Hepatocyte (in vitro differentiated cells): Measurements from ENCODE around the gene FRMPD4. TPM values are rescaled to one million over a fixed set of nuclear protein-coding genes. Genes with fewer than 3 reads are reported as not detected.

Experiments used
- DNase-seq: peaks from one replicate; pipeline ENCODE4 v3.0.0-alpha.2; 2016; ENCODE audit warnings: low spot score
- H2AFZ ChIP-seq: fragments of 200-600 bp; sonication (generic); 2 replicates; pipeline ENCODE4 v1.6.0; 2016; ENCODE audit warnings: antibody characterized with exemption, mild to moderate bottlenecking
- H3K27ac ChIP-seq: fragments of 200-600 bp; sonication (generic); 2 replicates; pipeline ENCODE4 v1.5.1; 2016; ENCODE audit warnings: mild to moderate bottlenecking
- H3K27me3 ChIP-seq: fragments of 200-600 bp; sonication (generic); 2 replicates; pipeline ENCODE4 v1.6.1; 2016
- H3K36me3 ChIP-seq: fragments of 200-600 bp; sonication (generic); replicated peaks from 2 replicates; pipeline ENCODE4 v1.5.1; 2016; ENCODE audit warnings: low read depth; ENCODE audit not compliant: insufficient read depth
- H3K4me1 ChIP-seq: fragments of 200-600 bp; sonication (generic); 2 replicates; pipeline ENCODE4 v1.5.1; 2016; ENCODE audit warnings: mild to moderate bottlenecking, moderate library complexity; ENCODE audit not compliant: insufficient read depth
- H3K4me2 ChIP-seq: fragments of 200-600 bp; sonication (generic); 2 replicates; pipeline ENCODE4 v1.6.0; 2016
- H3K4me3 ChIP-seq: fragments of 200-600 bp; sonication (generic); 2 replicates; pipeline ENCODE4 v1.5.1; 2016; ENCODE audit warnings: mild to moderate bottlenecking
- H3K79me2 ChIP-seq: fragments of 200-600 bp; sonication (generic); 2 replicates; pipeline ENCODE4 v1.6.0; 2017; ENCODE audit warnings: mild to moderate bottlenecking
- H3K9me2 ChIP-seq: fragments of 200-600 bp; sonication (generic); replicated peaks from 2 replicates; pipeline ENCODE4 v1.6.0; 2017; ENCODE audit warnings: mild to moderate bottlenecking; ENCODE audit not compliant: insufficient read depth
- H3K9me3 ChIP-seq: fragments of 200-600 bp; sonication (generic); 2 replicates; pipeline ENCODE4 v1.5.1; 2016; ENCODE audit warnings: low read depth, mild to moderate bottlenecking
- H4K20me1 ChIP-seq: fragments of 200-600 bp; sonication (generic); 2 replicates; pipeline ENCODE4 v1.6.0; 2016; ENCODE audit warnings: mild to moderate bottlenecking; ENCODE audit not compliant: insufficient read depth, poor library complexity, severe bottlenecking
- EZH2 ChIP-seq: fragments of 200-600 bp; sonication (generic); IDR thresholded peaks from 2 replicates; pipeline ENCODE4 v1.6.1; 2016; ENCODE audit warnings: antibody characterized with exemption, mild to moderate bottlenecking, borderline replicate concordance
- EZH2phosphoT487 ChIP-seq: fragments of 200-600 bp; sonication (generic); IDR thresholded peaks from one replicate; pipeline ENCODE4 v1.6.1; 2018; ENCODE audit warnings: antibody characterized with exemption, mild to moderate bottlenecking, low read depth, moderate library complexity; ENCODE audit not compliant: unreplicated experiment, severe bottlenecking
- WGBS: methylation state at CpG from one replicate; pipeline ENCODE4 v1.1.6; 2016; ENCODE audit warnings: low lambda C conversion rate; ENCODE audit errors: missing lambda C conversion rate; 5-methylcytosine and 5-hydroxymethylcytosine counted together
- polyA plus RNA-seq: library from polyadenylated mRNA; unstranded; fragments of >200 nt; fragmentation: Nextera tagmentation; extraction: Ambion mirVana; gene quantifications from 2 replicates; pipeline ENCODE4 v1.2.1, GENCODE V29; 2016
- total RNA-seq: library from RNA; depleted of rRNA; stranded (reverse); fragments of >200 nt; gene quantifications from 2 replicates; pipeline ENCODE4 v1.2.3, GENCODE V29; 2014
- TF ChIP-seq, protein P1 (sequence below): fragments of 200-600 bp; sonication (generic); IDR thresholded peaks from 2 replicates; pipeline ENCODE4 v1.5.1; 2016; ENCODE audit warnings: antibody characterized with exemption, mild to moderate bottlenecking; ENCODE audit not compliant: poor library complexity

FRMPD4 gene
- total and polyA plus RNA-seq, 2 experiments from 2014 or later, result 0.23 TPM; not detected in 1

DNA sequence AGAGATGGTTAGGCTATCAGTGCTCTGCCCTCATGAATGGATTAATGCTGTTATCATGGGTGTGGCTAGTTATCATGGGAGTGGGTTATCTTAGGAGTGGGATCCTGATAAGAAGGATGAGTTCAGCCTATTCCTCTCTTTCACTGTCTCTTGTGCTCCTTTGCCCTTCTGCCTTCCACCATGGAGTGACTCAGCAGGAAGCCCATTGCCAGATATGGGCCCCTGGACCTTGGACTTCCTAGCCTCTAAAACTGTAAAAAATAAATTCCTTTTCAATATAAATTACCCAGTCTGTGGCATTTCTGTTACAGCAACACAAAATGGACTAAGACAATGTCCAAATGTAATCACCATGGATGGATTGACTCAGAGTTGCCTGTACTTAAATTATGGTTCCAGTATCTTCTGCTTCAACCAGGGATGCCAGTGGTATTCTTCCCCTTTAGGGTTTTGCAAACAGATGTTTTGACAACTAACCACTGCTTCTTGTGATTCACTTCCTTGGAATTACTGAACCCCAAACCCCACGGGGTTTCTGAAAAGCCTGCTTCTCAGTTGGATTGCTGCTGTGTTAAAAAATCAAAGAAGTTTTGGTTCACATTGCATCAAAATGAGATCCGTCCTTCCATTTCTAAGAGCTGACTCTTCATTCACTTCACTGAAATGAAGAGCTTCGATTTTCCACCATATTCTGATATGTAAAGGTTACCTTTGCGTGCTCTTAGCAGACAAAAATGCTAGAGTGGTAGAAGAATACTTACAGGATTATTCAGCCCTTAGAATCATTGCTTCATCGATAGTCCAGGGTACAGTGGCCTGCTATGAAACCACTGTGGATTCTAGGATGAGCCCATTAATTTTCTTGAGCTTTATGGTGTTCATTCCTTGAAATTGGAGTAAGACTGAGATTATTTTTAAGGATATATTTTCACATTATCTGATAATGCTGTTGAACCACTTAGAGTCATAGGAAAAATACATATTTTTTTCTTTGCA is 107.7 kb downstream of the FRMPD4 start:
- WGBS, result 68% methylated on average over 5 of the region's 5 CpGs
- no peaks in the 10 kb centered on the region for H3K4me1 ChIP-seq
- H3K36me3 ChIP-seq, result no peaks in the 10 kb centered on the region
- H3K9me2 ChIP-seq, result no peaks in the 10 kb centered on the region
- H3K4me2 ChIP-seq, result no peak overlapping the region
- no peaks in the 10 kb centered on the region for H3K79me2 ChIP-seq
- DNase-seq, result peak; percentile 23
- H3K27ac ChIP-seq, result no peak overlapping the region
- H3K4me3 ChIP-seq, result no peak overlapping the region
- no peaks in the 10 kb centered on the region for H3K9me3 ChIP-seq
- no peaks in the 10 kb centered on the region for H4K20me1 ChIP-seq
- H2AFZ ChIP-seq, result no peak overlapping the region
- H3K27me3 ChIP-seq, result no peaks in the 10 kb centered on the region
- no peak for TF ChIP-seq EZH2
- TF ChIP-seq, protein P1, sequence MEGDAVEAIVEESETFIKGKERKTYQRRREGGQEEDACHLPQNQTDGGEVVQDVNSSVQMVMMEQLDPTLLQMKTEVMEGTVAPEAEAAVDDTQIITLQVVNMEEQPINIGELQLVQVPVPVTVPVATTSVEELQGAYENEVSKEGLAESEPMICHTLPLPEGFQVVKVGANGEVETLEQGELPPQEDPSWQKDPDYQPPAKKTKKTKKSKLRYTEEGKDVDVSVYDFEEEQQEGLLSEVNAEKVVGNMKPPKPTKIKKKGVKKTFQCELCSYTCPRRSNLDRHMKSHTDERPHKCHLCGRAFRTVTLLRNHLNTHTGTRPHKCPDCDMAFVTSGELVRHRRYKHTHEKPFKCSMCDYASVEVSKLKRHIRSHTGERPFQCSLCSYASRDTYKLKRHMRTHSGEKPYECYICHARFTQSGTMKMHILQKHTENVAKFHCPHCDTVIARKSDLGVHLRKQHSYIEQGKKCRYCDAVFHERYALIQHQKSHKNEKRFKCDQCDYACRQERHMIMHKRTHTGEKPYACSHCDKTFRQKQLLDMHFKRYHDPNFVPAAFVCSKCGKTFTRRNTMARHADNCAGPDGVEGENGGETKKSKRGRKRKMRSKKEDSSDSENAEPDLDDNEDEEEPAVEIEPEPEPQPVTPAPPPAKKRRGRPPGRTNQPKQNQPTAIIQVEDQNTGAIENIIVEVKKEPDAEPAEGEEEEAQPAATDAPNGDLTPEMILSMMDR, result no peak
- TF ChIP-seq EZH2phosphoT487, result no peak

DNA sequence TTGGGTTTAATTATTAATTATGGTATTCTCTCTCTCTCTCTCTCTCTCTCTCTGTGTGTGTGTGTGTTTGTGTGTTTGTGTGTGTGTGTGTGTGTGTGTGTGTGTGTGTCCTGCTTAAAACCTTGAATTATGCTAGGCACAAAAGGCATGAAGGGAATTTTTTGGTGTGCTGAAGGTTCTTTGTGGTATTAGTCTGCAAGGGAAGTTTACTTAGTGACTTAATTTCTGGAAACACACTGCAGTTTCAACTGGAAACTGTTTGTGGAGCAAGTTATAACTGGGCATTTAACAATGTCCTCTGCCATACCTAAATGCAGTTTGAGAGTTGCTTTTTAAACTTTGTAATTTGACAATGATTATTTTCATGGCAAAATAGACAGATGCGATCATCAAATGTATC is 111.7 kb downstream of the FRMPD4 start:
- H3K79me2 ChIP-seq, result no peaks in the 10 kb centered on the region
- H3K4me3 ChIP-seq, result no peak overlapping the region
- 82% methylated on average over 1 of the region's 1 CpG for WGBS
- no peaks in the 10 kb centered on the region for H3K9me3 ChIP-seq
- no peaks in the 10 kb centered on the region for H3K4me1 ChIP-seq
- H3K4me2 ChIP-seq, result no peak overlapping the region
- TF ChIP-seq EZH2, result no peak
- no peak for TF ChIP-seq EZH2phosphoT487
- TF ChIP-seq, protein P1, result no peak
- no peak overlapping the region for H2AFZ ChIP-seq
- no peaks in the 10 kb centered on the region for H4K20me1 ChIP-seq
- no peaks in the 10 kb centered on the region for H3K27me3 ChIP-seq
- no peaks in the 10 kb centered on the region for H3K9me2 ChIP-seq
- H3K27ac ChIP-seq, result no peak overlapping the region
- H3K36me3 ChIP-seq, result no peaks in the 10 kb centered on the region
- DNase-seq, result no peak

GRCh38 chrX:12263211-12263610 is 124.9 kb downstream of the FRMPD4 start:
- TF ChIP-seq EZH2phosphoT487, result no peak
- TF ChIP-seq, protein P1, result no peak
- no peak for TF ChIP-seq EZH2
- Histone ChIP-seq H4K20me1 (no peaks in the 10 kb centered on the region), H3K4me3 (no peak overlapping the region), H3K4me2 (no peak overlapping the region), H3K4me1 (no peaks in the 10 kb centered on the region), H3K27me3 (no peaks in the 10 kb centered on the region), H3K36me3 (no peaks in the 10 kb centered on the region), H3K9me3 (no peaks in the 10 kb centered on the region), H3K9me2 (no peaks in the 10 kb centered on the region), H3K27ac (no peak overlapping the region), H2AFZ (no peak overlapping the region), H3K79me2 (no peaks in the 10 kb centered on the region)
- DNase-seq, result no peak
- WGBS, result 56% methylated on average over 1 of the region's 1 CpG
